B cell (primary cell): Measurements from ENCODE around the gene NUDT1. TPM values are rescaled to one million over a fixed set of nuclear protein-coding genes. Genes with fewer than 3 reads are reported as not detected.
A peak's percentile ranks its signal among the peaks of the same experiment; 100 is the strongest.

Source experiments
- ATAC-seq: fragments of 200-7000 bp; cut with Tn5 transposase; one replicate; pipeline ENCODE4 v1.10.0; 2021; ENCODE audit warnings: low read depth, mild to moderate bottlenecking, moderate number of reproducible peaks, moderate library complexity
- CTCF ChIA-PET: fragments of 350-600 bp; sonication (Branson Sonifier 250); formaldehyde crosslinking; loops from one replicate; lab custom pipeline; 2021; ENCODE audit warnings: antibody characterized with exemption, inconsistent platforms; lab: Charles Lee
- POLR2A ChIA-PET: fragments of 350-600 bp; sonication (Branson Sonifier 250); formaldehyde crosslinking; loops from one replicate; lab custom pipeline; 2021; ENCODE audit warnings: antibody characterized with exemption; lab: Charles Lee
- DNase-seq: peaks from one replicate; pipeline ENCODE4 v3.0.0; 2013
- H2AFZ ChIP-seq: 2 replicates; pipeline ENCODE4 v1.6.1; 2012; ENCODE audit warnings: mild to moderate bottlenecking, low read depth, low read length; ENCODE audit not compliant: insufficient read depth, poor library complexity, severe bottlenecking
- H3K27ac ChIP-seq, 2 donors: 1 replicate in 1 of 2; 2 replicates in 1 of 2; pipeline ENCODE4 v1.5.1; 2012 to 2013; ENCODE audit warnings: low read length in 2 of 2, mild to moderate bottlenecking in 2 of 2, moderate library complexity in 1 of 2
- H3K27me3 ChIP-seq, 4 experiments: fragments of 200-600 bp in 1 of 4; sonication (generic) in 1 of 4; replicated peaks in 1 of 4; 1 replicate in 2 of 4; 2 replicates in 2 of 4; pipeline versions ENCODE4 v1.6.1 to v1.7.0; 2013 to 2016; ENCODE audit warnings: low read length in 3 of 4, mild to moderate bottlenecking in 2 of 4, mixed read lengths in 1 of 4, moderate library complexity in 1 of 4; ENCODE audit not compliant: insufficient read depth in 4 of 4, control insufficient read depth in 3 of 4; ENCODE audit errors: control extremely low read depth in 1 of 4
- H3K36me3 ChIP-seq, 2 experiments: replicated peaks in 1 of 2; 1 replicate in 1 of 2; 2 replicates in 1 of 2; pipeline versions ENCODE4 v1.6.1 to v1.7.1; 2013; ENCODE audit warnings: low read length in 1 of 2; ENCODE audit not compliant: insufficient read depth in 2 of 2, control insufficient read depth in 1 of 2; ENCODE audit errors: control extremely low read depth in 1 of 2, extremely low read depth in 1 of 2
- H3K4me1 ChIP-seq, 2 donors: fragments of 200-600 bp in 1 of 2; sonication (generic) in 1 of 2; 1 replicate in 1 of 2; 2 replicates in 1 of 2; pipeline versions ENCODE4 v1.5.1 to v1.6.1; 2013 to 2017; ENCODE audit warnings: low read length in 2 of 2; ENCODE audit not compliant: control insufficient read depth in 2 of 2, insufficient read depth in 2 of 2
- H3K4me2 ChIP-seq: replicated peaks from 2 replicates; pipeline ENCODE3; 2012; ENCODE audit warnings: mild to moderate bottlenecking, low read depth, low read length; ENCODE audit not compliant: poor library complexity, severe bottlenecking
- H3K4me3 ChIP-seq, 5 experiments: fragments of 200-600 bp in 1 of 5; sonication (generic) in 1 of 5; 1 replicate in 3 of 5; 2 replicates in 2 of 5; pipeline versions ENCODE4 v1.5.1 to v1.7.0; 2011 to 2016; ENCODE audit warnings: low read length in 4 of 5, mild to moderate bottlenecking in 4 of 5, low read depth in 2 of 5, control low read depth in 1 of 5, moderate library complexity in 1 of 5; ENCODE audit not compliant: insufficient read depth in 1 of 5; ENCODE audit errors: control extremely low read depth in 1 of 5, extremely low read depth in 1 of 5
- H3K79me2 ChIP-seq: fragments of 200-600 bp; sonication (generic); one replicate; pipeline ENCODE4 v1.6.0; 2016; ENCODE audit warnings: low read length; ENCODE audit not compliant: control insufficient read depth, insufficient read depth
- H3K9ac ChIP-seq: fragments of 200-600 bp; sonication (generic); 2 replicates; pipeline ENCODE4 v1.6.1; 2017; ENCODE audit warnings: mild to moderate bottlenecking, low read length, moderate library complexity
- H3K9me3 ChIP-seq, 3 donors: one replicate each; pipeline versions ENCODE4 v1.6.1 to v1.7.1; 2013; ENCODE audit warnings: low read length in 2 of 3; ENCODE audit not compliant: control insufficient read depth in 2 of 3, insufficient read depth in 1 of 3; ENCODE audit errors: control extremely low read depth in 1 of 3
- H4K20me1 ChIP-seq: 2 replicates; pipeline ENCODE4 v1.6.0; 2012; ENCODE audit warnings: mild to moderate bottlenecking, low read length; ENCODE audit not compliant: insufficient read depth, control insufficient read depth, poor library complexity, severe bottlenecking
- H3K27ac Mint-ChIP-seq: one replicate; pipeline ENCODE4 v1.8.0; 2021; ENCODE audit warnings: mixed read lengths
- H3K27me3 Mint-ChIP-seq: one replicate; pipeline ENCODE4 v1.8.0; 2021; ENCODE audit warnings: mixed read lengths
- H3K4me1 Mint-ChIP-seq: one replicate; pipeline ENCODE4 v1.8.0; 2021; ENCODE audit warnings: mixed read lengths
- H3K4me3 Mint-ChIP-seq: one replicate; pipeline ENCODE4 v1.8.0; 2021; ENCODE audit warnings: mixed read lengths
- H3K9me3 Mint-ChIP-seq: one replicate; pipeline ENCODE4 v1.8.0; 2022; ENCODE audit warnings: mixed read lengths; ENCODE audit not compliant: insufficient read depth
- EZH2 ChIP-seq: IDR thresholded peaks from 2 replicates; pipeline ENCODE4 v1.6.1; 2012; ENCODE audit warnings: borderline replicate concordance, low read depth, mild to moderate bottlenecking, moderate library complexity, low read length; ENCODE audit not compliant: insufficient read depth, poor library complexity, severe bottlenecking
- WGBS: methylation state at CpG from one replicate; pipeline ENCODE4 v1.1.5; 2013; ENCODE audit warnings: missing lambda C conversion rate; ENCODE audit not compliant: insufficient coverage; 5-methylcytosine and 5-hydroxymethylcytosine counted together
- intact Hi-C: fragments of 100-400 bp; cut with micrococcal nuclease; formaldehyde crosslinking; loops from one replicate; pipeline ENCODE4 v1.10.0; 2022
- polyA plus RNA-seq: library from polyadenylated mRNA; depleted of rRNA; stranded (reverse); fragments of >200 nt; gene quantifications from 2 replicates; pipeline ENCODE4 v1.2.3, GENCODE V29; 2012
- total RNA-seq, 2 donors: library from RNA; stranded (reverse); fragments of 120-200 nt in 1 of 2; gene quantifications; 1 replicate in 1 of 2; 2 replicates in 1 of 2; pipeline versions ENCODE4 v1.2.3 to v1.2.4, GENCODE V29; 2013 to 2022
- TF ChIP-seq, protein P1 (sequence below): fragments of 200-600 bp; IDR thresholded peaks from one replicate; pipeline ENCODE4 v1.8.0; 2022; ENCODE audit warnings: antibody characterized with exemption, mild to moderate bottlenecking

The NUDT1 gene
- total and polyA plus RNA-seq, 2 donors (not counting 1 experiment from before 2014, with no cell fraction given), result 21.1 to 22.9 TPM

DNA sequence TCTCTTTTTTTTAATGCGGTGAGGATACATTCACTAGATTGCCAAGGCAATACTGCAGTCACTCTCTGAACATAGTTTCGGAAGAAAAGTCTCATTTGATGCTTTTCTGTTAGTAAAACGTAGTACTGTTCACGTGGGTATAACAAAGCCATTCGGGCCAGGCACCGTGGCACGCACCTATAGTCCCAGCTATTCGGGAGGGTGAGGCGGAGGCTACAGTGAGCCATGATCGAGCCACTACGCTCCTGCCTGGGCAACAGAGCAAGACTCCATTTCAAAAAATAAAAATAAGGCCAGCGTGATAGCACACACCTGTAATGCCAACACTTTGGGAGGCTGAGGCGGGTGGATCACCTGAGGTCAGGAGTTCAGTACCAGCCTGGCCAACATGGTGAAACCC is 47.6 kb downstream of the NUDT1 start:
- H3K9me3 Mint-ChIP-seq, result no peaks in the 10 kb centered on the region
- intact Hi-C loops, result no loop called here
- 99% methylated on average over 13 of the region's 13 CpGs for WGBS
- H3K27me3 Mint-ChIP-seq, result no peaks in the 10 kb centered on the region
- ATAC-seq, result no peak
- Histone ChIP-seq H3K4me3 (no peak overlapping the region), H2AFZ (no peak overlapping the region), H3K9me3 (peaks cover 0 to 5% (median 0%) of the 10 kb centered on the region in 3 donors), H3K4me1 (peaks cover 20 to 25% of the 10 kb centered on the region in 2 donors), H3K4me2 (no peak overlapping the region), H3K79me2 (peaks cover 92% of the 10 kb centered on the region), H3K27ac (peak overlapping the region in 1 of 2 donors; percentile 75), H4K20me1 (peaks cover 7% of the 10 kb centered on the region), H3K27me3 (no peaks in the 10 kb centered on the region), H3K36me3 (no peaks in the 10 kb centered on the region), H3K9ac (no peak overlapping the region)
- peak overlapping the region; percentile 40 for H3K4me3 Mint-ChIP-seq
- ChIA-PET POLR2A (interaction anchor here (0.7 kb wide), 1 partner anchor 21 kb away, joined by 3 read pairs; no protein-coding TSS in a partner anchor), CTCF (no interaction called here)
- H3K4me1 Mint-ChIP-seq, result peaks cover 45% of the 10 kb centered on the region
- H3K27ac Mint-ChIP-seq, result peak overlapping the region; percentile 94
- TF ChIP-seq, protein P1, sequence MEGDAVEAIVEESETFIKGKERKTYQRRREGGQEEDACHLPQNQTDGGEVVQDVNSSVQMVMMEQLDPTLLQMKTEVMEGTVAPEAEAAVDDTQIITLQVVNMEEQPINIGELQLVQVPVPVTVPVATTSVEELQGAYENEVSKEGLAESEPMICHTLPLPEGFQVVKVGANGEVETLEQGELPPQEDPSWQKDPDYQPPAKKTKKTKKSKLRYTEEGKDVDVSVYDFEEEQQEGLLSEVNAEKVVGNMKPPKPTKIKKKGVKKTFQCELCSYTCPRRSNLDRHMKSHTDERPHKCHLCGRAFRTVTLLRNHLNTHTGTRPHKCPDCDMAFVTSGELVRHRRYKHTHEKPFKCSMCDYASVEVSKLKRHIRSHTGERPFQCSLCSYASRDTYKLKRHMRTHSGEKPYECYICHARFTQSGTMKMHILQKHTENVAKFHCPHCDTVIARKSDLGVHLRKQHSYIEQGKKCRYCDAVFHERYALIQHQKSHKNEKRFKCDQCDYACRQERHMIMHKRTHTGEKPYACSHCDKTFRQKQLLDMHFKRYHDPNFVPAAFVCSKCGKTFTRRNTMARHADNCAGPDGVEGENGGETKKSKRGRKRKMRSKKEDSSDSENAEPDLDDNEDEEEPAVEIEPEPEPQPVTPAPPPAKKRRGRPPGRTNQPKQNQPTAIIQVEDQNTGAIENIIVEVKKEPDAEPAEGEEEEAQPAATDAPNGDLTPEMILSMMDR, result no peak
- no peak for TF ChIP-seq EZH2
- no peak for DNase-seq

DNA sequence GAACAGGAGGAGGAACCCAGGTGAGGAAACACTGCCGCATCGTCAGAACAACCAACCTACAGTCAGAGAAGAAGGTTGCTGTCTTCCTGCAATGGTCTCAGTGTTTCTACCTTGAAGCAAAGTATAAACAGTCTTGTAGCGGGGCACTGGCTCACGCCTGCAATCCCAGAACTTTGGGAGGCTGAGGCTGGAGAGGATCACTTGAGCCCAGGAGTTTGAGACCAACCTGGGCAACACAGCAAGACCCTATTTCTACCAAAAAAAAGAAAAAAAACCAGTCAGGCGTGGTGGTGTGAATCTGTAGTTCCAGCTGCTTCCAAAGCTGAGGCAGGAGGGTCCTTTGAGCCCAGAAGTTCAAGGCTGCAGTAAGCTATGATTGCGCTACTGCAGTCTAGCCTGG is 48.9 kb downstream of the NUDT1 start:
- intact Hi-C loops, result no loop called here
- Mint-ChIP-seq H3K27me3 (no peaks in the 10 kb centered on the region), H3K4me3 (no peak overlapping the region), H3K9me3 (no peaks in the 10 kb centered on the region), H3K27ac (peak overlapping the region; percentile 63), H3K4me1 (peaks cover 45% of the 10 kb centered on the region)
- peaks cover 0 to 5% (median 0%) of the 10 kb centered on the region in 3 donors for H3K9me3 ChIP-seq
- no peak overlapping the region for H2AFZ ChIP-seq
- peaks cover 25 to 34% of the 10 kb centered on the region in 2 donors for H3K4me1 ChIP-seq
- 97% methylated on average over 6 of the region's 6 CpGs for WGBS
- ATAC-seq, result no peak
- CTCF ChIA-PET, result no interaction called here
- H3K27me3 ChIP-seq, result no peaks in the 10 kb centered on the region
- H3K4me2 ChIP-seq, result no peak overlapping the region
- no peaks in the 10 kb centered on the region for H3K36me3 ChIP-seq
- POLR2A ChIA-PET, result interaction anchor here (0.7 to 1.0 kb wide), 2 partner anchors 10 to 14 kb away, joined by 5 to 7 read pairs; no protein-coding TSS in a partner anchor
- H3K4me3 ChIP-seq, result no peak overlapping the region
- DNase-seq, result no peak
- peak overlapping the region in 1 of 2 donors; percentile 41 for H3K27ac ChIP-seq
- no peaks in the 10 kb centered on the region for H4K20me1 ChIP-seq
- TF ChIP-seq, protein P1, result no peak
- no peak for TF ChIP-seq EZH2
- H3K9ac ChIP-seq, result no peak overlapping the region
- H3K79me2 ChIP-seq, result peaks cover 93% of the 10 kb centered on the region
